ENCODE results near the gene ZBTB43.
A peak's percentile ranks its signal among the peaks of the same experiment; 100 is the strongest.
"Not testable (repeated sequence)": the region's sequence is repeated elsewhere in the genome, so short reads cannot be mapped to it uniquely, and the experiment has no call there.

The ZBTB43 gene, protein sequence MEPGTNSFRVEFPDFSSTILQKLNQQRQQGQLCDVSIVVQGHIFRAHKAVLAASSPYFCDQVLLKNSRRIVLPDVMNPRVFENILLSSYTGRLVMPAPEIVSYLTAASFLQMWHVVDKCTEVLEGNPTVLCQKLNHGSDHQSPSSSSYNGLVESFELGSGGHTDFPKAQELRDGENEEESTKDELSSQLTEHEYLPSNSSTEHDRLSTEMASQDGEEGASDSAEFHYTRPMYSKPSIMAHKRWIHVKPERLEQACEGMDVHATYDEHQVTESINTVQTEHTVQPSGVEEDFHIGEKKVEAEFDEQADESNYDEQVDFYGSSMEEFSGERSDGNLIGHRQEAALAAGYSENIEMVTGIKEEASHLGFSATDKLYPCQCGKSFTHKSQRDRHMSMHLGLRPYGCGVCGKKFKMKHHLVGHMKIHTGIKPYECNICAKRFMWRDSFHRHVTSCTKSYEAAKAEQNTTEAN

DNA sequence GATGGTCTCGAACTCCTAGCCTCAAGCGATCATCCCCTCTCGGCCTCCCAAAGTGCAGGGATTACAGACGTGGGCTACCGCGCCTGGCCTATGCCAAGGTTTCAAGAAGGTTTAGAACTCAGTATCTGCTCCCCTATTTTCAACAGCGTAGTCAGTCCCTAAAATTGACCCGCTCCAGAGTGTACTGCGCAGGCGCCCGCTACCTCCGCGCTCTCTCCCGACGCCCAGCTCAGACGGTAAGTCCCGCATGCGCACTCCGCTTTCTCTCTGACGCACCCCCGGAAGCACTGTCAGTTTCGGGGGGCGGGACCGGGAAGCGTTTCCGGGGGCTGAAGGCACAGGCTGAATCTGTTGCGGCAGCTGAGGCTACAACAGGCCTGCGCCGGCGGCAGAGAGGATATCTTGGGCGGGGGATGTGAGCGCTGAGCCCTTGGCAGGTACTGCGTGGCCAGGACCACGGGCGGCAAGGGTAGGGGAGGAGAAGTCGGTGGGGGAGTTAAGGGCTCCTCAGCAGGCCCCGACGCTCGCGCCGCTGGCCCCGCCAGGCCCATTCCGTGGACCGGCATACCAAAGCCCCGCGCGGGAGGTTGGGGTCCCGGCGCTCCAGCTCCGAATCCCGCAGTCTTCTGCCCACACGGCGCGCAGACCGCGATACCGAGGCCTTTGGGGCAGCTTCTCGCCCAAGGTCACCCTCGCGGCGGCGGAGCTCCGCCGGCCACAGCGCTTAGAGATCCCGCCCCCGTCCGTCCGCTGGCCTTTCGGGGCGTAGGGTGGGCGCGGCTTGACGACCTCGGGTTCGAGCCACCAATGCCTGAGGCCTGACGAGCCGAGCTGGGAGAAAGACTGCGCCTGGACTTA is at the start of gene ZBTB43:
ZBTB43 (plus strand) TSS at position 345 of the 858 bp plus-strand sequence. CDS start 27,470 bp downstream, outside the sequence.
- DNase-seq: peak; percentile 99

DNA sequence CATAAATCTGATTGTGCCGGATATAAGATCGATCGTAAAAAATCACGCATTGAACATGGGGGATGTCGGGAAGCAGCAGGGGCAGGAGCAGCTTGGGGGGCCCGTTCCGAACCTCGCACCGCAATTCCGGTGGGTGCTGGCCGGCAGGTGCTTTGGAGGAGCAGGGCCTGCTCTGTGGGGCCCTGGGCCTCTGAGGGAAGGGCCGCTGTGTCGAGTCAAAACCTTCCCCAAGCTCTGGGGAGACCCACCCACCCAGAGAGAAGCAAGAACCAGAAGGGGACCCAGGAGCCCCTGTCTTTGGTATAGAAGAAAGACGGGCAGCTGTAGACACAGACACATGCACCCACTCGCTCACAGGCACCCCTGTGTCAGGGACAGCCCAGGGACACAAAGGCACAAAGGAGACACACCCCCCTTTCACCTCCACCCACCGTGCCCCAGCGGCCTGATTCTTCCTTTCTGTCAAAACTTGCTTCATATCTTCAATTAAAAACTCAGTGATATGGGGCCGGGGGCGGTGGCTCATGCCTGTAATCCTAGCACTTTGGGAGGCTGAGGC is 49.4 kb upstream of the ZBTB43 start:
- DNase-seq: no peak

DNA sequence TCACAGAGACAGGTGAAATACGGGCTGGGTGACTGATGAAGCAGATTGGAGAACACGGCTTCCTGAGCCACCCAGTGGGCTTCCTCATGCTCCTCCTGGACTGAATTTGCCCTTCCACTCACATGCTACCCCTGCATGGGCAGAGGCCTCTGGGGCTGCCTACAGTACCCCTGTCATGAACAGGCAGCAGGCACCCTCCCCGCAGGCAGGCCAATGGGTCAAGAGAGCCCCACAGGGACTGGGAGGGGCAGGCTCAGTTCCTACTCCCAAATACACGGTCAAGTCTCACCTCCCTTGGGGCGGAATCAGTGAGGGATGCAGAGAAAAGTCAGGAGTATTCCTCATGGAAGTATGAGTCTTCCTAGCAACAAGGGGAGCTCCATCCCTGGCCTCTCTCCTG is 48.6 kb upstream of the ZBTB43 start:
- DNase-seq: no peak

DNA sequence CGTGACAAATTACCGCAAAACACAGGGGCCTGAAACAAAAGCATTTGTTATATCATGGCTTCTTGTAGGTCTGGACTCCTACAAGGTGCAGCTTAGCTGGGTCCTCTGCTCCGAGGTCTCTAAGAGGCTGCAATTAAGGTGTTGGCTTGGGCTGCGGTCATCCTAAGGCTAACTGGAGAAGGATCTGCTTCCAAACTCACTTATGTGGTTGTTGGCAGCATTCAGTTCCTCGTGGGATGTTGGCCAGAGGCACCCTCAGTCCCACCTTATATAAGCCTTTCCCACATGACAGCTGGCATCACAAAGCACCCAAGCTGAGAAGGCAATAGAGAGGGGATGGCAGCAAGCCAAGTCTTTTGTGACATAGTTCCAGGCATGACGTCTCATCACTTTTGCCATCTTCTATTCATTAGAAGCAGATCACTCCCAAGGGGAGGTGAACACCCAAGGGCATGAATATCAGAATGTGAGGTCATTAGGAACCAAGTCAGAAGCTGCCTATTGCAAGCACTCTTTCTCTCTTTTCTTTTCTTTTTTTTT is 47.9 kb upstream of the ZBTB43 start:
- DNase-seq: no peak

DNA sequence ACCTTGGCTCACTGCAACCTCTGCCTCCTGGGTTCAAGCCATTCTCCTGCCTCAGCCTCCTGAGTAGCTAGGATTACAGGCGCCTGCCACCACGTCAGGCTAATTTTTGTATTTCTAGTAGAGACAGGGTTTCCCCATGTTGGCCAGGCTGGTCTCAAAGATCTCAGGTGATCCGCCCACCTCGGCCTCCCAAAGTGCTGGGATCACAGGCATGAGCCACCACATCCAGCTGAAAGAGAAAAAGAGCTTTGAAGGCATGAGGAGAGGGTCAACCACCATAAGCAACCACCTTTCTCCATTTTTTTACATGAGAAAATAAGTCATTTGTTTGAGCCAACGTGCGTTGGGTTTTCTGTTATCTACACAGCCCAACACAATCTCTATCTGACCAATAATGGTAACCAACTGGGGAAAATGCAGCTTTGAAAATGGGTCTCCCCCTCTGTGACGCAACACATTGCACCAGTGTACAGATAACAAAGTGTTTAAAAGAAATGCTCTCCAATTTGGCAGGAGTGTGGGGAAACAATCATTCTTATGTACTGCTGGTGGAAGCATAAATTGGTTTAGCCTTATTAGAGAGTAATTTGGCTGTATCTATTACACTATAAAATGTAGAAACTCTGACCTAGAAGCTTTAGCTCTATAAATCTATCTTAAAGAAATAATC is 45.8 kb upstream of the ZBTB43 start:
- no peak for DNase-seq

DNA sequence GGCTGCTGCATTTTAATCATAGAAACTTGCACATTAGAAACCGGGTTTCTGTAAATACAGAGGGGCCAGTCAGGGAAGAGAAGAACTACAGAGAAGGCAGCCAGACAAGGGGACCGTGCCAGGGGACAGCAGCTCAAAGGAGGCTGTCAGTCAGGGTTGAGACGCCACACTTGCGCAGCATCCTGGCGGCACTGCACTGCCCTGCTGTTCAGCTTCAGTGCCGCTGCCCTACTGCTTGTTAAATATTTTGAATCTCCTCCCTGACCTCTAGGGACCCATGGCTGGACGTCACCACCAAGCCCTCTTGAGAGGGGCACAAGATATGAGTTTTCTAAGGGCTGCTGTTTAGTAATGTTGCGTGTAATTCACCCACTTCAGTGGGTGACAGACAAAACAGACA is 43.6 kb upstream of the ZBTB43 start:
- DNase-seq: no peak

DNA sequence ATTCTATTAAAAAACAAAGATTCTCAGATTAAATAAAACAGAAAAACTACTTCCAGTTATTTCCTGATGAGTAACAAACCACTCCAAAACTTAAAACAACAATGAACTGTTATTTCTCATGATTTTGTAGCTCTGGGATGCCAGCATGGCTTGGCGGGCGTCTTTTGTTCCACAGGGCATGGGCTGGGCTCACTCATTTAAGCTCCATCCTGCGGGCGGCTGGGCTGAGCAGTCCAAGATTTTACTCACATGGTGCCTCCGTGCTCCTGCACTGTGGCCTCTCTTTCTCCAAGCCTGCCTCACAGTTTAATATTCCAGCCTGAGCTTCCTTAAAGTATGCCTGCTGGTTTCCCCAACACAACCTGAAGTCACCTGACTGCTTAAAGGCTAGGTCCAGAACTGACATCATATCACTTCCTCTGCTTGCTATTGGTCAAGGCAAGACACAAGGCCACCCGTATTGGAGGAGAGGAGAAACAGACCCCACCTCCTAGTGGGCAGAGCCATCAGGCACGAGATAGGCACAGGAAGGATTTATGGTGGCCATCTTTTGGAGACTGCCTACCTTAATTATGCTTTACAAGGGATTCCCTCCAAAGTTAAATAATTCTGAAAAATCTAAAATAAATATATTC is 41.6 kb upstream of the ZBTB43 start:
- no peak for DNase-seq

DNA sequence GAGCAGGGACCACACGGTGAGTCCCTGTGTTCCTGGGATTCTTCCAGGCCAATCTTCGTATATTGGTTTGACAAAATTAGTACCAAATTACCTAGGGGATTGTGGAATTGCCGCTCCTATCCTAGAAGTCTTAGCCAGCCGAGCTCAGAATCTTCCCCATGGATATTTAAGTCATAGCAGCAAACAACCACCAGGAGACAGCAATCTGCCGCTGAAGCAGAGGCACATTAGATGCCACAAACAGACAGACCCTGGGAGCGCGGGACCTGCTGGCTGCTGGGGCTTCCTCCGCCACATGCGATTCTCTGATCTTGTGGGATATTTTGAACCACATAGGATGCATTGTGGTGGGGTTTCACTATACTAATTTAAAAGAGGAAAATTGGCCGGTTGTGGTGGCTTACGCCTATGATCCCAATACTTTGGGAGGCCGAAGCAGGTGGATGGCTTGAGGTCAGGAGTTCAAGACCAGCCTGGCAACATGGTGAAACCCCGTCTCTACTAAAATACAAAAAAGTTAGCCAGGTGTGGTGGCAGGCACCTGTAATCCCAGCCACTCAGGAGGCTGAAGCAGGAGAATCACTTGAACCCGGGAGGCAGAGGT is 31.7 kb upstream of the ZBTB43 start:
- DNase-seq: no peak

DNA sequence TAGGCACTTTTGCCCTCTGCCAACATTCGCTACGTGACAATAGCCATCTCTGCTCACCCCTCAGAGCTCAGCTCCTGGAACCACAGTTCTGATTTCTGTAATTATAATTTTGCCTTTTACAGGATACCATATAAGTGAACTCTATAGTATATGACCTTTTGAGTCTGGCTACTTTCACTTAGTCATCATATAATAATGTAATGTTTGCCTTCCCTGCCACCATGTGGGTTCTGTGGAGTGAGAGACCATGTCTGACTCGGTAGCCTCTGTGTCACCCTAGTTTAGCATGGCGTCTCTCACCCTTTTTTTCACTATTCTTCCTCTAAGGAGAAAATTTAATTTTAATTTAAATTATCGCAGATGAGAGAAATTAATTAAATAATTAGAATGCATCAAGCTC is 28.9 kb upstream of the ZBTB43 start:
- no peak for DNase-seq

DNA sequence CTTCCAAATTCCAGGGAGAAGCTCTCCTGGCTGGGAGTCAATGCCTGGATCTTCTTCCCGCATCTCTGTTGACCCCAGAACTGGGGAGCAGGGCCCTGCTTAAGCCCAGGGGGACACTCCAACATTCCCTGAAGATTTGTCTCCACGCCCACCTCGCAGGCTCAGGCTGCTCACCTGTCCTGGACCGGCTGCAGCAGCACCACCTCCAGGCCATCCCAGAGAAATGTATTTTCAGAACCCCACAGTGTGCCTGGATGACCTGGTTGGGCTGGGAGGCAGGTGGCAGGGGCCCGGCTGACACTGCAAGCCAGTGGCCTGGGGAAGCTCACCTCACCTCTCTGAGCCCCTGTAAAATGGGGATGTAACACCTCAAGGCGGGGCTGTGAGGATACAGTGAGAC is 27.1 kb upstream of the ZBTB43 start:
- DNase-seq: no peak

DNA sequence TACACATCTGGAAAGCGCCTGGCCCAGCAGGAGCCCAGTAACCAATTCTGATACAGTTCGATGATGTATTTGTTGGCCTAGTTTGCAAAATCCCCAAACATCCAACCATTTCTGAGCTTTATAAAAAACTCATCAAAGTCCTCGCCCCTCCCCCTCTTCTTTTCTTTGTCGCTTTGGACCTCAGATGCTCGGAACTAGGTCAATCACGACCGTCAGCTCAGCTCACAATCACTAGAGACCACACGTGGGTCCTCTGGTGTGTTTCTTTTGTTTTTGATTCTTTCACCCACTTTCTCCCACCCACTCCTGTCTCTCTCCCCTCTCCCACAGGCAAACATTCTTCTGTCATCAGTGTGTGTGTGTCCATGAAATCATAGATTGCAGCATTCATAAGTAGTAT is 26.7 kb upstream of the ZBTB43 start:
- no peak for DNase-seq

DNA sequence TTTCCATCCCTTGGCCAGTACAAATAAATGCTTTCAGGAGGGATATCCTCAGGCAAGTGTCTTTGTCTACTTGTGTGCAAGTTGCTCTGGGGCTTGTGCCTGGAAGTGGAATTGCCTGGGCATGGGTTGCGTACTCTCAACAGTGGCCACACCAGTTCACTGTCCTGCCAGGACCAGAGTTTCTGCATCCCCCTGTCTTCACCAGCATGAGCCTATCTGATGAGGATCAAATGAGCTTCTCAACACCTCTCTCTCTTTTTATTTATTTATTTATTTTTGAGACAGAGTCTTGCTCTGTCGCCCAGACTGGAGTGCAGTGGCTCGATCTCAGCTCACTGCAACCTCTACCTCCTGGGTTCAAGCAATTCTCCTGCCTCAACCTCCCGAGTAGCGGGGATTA is 26.1 kb upstream of the ZBTB43 start:
- not testable (repeated sequence) for DNase-seq

DNA sequence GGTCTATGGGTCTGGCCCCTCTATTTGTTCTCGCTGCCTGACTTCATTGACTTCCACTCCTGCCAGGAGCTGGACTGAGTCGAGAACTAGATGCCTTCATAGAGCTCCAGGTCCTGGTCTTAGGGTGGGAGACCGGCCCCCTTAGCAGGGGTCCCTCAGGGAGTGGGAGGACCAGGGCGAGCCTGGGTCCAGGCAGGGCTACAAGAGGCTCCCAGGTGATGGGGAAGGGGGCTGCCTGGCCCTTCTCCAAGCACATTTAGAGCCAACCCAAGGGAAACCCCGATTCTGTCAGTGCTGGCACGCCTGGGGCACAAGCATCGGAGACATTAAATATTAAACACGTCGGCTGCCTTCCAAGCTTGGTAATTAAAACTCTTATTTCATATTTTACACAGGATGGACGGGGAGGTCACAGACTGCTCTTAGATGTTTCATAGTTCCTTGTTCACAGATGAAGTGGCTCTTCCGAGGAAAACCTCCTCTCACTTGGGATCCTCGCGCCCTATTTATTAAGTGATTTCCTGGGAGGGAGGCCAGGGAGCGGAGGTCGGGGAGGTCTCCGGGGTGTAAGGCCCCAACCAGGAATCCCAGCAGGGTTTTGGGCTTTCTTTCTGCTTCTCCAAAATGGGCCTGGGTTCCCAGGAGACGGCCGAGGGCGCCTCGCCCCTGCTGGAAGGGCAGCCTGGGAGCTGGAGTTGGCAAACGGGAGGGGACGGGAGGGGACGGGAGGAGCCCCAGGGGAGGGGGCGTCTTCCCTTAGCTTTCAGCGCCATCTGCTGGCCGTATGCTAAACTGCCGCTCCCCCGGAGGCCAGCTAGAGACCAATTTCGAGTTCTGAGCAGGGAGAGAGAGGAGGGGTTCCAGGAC is 23.4 kb upstream of the ZBTB43 start:
- peak; percentile 92 for DNase-seq

DNA sequence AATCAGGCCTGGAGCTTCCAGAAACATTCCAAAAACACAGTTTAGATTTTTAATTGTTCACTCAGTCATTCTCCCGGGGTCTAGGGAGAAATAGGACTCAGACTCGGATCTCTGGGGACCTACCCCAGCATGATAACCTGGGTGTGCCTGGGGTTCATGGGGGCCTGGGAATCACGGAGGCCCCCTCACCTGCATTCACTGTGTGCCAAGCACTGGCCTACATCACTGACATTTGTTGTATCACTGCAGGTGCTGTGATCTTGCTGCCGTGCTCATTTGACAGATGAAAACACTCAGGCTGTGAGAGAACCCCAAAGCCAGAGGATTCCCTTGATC is 22.8 kb upstream of the ZBTB43 start:
- DNase-seq: no peak

DNA sequence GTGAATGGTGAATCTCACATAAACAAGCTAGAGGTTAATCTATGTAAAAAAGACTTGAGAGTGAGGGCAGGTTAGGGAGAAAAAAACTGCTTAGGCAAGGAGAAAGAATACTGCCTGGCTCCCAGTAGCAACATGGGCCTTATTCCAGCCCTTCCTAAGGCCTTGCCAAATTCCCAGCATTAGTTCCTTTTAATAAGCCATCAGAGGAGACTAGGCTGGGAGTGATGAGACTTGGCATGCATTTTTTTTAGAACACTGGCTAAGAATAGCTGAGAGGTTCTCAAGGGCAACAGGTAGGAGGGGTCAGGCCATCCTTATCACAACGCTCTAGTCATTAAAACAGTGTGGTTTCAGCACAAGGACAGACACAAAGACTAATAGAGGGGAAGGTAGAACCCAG is 20.9 kb upstream of the ZBTB43 start:
- DNase-seq: no peak

DNA sequence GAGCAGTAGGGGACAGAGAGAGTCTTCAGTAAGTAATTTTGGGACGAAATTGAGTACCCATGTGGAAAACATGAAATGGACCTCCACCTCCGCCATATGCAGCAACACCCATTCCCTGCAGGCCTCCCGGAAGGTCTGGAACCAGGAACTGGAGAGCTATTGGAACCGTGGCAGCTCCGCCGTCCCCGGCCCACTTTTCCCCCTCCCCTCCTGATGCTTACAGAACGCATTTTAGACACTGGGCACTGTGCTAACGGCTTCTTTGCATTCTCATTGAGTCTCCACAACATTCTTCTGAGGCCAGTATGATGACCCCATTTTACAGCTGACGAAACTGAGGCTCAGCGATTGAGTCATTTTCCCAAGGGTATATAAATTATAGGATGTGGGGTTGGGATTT is 20.4 kb upstream of the ZBTB43 start:
- DNase-seq: no peak

DNA sequence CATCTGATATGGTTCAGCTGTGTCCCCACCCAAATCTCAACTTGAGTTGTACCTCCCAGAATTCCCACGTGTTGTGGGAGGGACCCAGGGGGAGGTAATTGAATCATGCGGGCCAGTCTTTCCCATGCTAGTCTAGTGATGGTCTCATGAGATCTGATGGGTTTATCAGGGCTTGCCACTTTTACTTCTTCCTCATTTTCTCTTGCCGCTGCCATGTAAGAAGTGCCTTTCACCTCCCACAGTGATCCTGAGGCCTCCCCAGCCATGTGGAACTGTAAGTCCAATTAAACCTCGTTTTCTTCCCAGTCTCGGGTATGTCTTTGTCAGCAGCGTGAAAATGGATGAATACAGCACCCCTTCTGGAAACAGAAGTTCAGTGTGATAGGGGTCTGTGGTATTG is 20.0 kb upstream of the ZBTB43 start:
- DNase-seq: not testable (repeated sequence)

DNA sequence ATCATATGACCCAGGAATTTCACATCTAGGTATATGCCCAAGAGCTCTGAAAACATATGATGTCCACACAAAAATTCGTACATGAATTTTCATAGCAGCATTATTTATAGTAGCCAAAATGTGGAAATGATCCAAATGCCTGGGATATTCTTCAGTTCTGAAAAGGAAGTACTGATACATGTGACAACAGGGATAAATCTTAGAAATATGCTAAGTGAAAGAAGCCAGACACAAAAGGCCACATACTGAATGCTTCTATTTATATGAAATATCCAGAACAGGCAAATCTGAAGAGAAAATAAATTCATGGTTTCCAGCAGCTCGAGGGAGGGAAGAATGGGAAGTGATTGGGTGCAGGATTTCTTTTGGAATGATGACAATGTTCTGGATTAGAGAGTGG is 16.8 kb upstream of the ZBTB43 start:
- no peak for DNase-seq

DNA sequence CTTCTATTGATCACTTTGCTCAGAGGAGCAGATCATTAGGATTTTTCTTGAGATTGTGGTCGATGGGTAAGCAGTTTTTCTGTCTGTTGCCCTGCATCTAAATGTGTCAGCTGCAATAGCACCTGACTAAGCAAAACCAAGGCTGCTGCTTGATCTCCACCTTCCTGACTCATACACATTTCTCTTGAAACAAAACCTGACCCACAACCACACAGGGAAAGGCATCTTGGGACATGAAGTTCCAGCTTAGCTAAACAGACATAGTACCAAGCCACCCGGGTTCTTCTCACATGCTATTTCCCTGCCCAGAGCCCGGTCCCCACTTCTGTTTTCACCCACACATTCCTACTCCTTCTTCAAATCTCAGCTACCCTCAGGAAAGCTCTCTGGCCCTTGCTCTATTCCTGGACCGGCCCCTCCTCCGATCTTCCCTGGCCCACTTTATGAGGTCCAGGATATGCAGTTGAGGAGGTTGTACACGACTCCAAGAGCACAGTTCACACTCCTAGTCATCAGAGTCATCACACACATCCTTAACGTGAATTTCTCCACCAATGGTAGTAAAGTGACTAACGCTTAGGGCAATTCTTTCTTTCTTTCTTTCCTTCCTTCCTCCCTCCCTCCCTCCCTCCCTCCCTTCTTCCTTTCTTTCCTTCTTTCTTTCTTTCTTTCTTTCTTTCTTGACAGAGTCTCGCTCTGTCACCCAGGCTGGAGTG is 16.0 kb upstream of the ZBTB43 start:
- DNase-seq: no peak

DNA sequence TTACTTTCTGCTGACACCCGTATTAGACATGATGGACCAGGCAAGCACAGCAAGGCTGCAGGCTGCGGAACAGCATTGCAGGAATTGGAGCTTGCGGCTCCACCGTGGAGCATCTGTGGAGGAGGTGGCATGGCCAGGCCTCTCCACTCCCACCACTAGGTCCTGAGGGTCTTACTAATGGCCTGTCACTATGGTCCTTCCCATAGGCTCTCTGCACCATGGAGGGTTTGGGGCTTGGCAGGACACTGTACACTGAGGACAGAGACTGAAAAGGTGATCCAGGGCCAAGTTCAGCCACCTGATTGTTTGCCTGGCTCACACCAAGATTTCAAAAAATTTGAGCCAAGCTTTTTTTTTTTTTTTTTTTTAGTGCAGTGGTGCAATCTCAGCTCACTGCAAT is 14.3 kb upstream of the ZBTB43 start:
- no peak for DNase-seq

Measured in right forelimb (tissue), 1 donor.